ENCODE results near the gene TAF4.
"Not testable (repeated sequence)": the region's sequence is repeated elsewhere in the genome, so short reads cannot be mapped to it uniquely, and the experiment has no call there.

Gene TAF4, protein sequence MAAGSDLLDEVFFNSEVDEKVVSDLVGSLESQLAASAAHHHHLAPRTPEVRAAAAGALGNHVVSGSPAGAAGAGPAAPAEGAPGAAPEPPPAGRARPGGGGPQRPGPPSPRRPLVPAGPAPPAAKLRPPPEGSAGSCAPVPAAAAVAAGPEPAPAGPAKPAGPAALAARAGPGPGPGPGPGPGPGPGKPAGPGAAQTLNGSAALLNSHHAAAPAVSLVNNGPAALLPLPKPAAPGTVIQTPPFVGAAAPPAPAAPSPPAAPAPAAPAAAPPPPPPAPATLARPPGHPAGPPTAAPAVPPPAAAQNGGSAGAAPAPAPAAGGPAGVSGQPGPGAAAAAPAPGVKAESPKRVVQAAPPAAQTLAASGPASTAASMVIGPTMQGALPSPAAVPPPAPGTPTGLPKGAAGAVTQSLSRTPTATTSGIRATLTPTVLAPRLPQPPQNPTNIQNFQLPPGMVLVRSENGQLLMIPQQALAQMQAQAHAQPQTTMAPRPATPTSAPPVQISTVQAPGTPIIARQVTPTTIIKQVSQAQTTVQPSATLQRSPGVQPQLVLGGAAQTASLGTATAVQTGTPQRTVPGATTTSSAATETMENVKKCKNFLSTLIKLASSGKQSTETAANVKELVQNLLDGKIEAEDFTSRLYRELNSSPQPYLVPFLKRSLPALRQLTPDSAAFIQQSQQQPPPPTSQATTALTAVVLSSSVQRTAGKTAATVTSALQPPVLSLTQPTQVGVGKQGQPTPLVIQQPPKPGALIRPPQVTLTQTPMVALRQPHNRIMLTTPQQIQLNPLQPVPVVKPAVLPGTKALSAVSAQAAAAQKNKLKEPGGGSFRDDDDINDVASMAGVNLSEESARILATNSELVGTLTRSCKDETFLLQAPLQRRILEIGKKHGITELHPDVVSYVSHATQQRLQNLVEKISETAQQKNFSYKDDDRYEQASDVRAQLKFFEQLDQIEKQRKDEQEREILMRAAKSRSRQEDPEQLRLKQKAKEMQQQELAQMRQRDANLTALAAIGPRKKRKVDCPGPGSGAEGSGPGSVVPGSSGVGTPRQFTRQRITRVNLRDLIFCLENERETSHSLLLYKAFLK

DNA sequence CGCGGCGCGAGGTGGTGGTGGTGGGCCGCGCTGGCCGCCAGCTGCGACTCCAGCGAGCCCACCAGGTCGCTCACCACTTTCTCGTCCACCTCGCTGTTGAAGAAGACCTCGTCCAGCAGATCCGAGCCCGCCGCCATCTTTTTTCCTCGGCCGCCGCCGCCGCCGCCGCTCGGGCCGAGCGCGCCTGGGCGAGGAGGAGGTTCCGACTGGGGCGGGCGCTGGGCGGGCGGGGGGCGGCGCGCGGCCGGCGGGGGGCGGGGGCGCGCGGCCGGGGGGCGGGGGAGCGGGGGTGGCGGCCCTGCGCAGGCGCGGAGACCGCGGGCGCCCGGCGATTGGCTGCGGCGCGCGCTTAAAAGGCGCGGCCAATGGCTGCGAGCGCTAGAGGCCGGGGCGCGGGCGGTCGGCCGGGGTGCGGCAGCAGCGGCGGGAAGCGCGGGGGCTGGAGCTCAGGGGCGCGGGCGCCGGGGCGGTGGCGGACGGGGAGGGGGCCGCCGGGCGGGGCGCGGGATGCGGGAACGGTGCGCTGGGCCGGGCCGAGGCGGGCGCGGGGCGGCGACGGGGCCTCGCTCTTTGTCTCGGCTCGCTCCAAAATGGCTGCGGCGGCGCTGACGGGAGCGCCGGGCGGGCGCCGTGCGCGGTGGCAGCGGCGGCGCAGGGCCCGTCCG lies at the start of gene TAF4:
TAF4 (minus strand) TSS at position 208 of the 665 bp plus-strand sequence; CDS start at position 137, 71 bp downstream.
- peak; percentile 23 for DNase-seq

DNA sequence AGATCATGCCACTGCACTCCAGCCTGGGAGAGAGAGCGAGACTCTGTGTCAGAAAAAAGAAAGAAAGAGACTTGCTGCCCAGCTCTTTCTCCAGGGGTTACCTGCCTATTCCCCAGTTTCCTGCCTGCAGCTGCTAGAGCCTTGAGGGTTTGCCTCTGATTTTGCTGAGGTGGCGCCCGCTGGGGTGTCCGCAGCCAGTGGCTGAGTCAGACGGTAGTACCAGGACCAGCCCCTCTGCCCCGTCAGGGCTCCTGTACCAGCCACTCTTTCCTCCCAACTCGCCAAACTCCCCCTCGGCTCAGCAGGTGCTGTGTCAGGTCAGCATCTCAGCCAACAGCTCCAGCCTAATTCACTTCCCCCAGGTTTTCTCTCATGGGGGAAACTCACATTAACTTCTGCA lies 49.2 kb upstream of the TAF4 start:
- DNase-seq: no peak

DNA sequence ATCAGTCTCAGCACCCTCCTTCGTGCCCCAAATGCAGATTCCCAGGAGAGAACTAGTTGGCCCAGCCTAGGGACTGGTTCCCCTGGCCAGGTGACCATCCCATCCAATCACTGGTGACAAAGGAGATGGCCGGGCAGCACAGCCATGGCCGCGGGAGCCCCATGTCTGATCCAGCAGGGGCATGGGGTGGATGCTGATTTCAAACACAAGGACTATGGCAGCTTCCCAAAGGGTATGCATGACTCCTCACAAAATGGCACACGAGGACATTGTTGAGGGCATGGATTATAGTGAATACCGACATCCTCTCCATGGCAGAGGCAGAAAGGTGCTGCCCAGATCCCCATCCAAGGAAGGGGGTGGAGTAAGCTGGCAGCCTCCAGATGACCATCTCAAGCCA lies 46.7 kb upstream of the TAF4 start:
- no peak for DNase-seq

DNA sequence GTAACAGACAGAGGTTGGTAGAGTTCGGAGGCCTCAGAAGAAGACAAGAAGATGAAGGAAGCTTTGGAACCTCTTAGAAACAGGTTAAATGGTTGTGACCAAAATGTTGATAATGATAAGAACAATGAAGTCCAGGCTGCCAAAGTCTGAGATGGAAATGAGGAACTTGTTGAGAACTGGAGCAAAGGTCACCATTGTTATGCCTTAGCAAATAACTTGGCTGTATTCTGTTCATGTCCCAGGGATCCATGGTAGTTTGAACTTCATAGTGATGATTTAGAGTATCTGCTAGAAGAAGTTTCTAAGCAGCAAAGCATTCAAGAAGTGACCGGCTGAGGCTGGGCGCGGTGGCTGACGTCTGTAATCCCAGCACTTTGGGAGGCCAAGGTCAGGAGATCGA lies 45.5 kb upstream of the TAF4 start:
- DNase-seq: no peak

DNA sequence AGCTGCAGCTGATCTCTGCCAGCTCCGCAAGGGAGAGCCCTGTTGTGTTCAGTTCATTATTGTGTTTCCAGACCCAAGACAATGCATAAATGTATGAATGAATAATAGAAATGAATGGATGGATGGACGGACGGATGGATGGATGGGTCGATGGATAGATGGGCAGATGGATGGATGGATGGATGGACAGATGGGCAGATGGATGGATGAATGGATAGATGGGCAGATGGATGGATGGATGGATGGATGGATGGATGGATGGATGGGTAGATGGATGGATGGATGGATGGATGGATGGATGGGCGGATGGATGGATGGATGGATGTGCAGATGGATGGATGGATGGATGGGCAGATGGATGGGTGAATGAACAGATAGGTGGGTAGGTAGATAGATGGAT lies 39.9 kb upstream of the TAF4 start:
- DNase-seq: no peak

DNA sequence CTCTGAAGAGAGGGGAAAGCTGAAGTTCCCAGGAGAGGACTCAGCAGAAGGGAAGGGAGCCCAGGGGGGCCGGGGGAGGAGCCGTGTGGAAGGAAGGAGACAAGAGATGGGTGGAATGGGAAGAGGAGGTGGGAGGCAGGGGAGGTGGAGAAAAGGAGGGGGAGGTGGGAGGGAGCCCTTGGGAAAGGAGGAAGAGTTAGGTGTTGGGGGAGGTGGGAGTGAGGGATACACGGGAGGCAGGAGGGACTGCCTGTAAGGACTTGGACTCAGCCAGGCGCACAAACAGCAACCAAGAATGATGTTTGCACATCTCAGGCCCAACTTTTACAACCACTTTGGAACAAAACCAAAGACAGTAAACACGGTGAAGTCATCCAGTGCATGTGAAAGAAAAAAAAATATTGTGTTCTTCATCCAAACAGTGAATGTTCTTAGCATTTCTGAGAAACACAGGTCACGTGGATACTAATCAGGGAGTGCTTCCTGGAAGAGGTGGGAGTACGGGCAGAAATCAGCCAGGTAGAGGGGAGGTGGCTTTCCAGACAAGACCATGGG lies 39.2 kb upstream of the TAF4 start:
- no peak for DNase-seq

DNA sequence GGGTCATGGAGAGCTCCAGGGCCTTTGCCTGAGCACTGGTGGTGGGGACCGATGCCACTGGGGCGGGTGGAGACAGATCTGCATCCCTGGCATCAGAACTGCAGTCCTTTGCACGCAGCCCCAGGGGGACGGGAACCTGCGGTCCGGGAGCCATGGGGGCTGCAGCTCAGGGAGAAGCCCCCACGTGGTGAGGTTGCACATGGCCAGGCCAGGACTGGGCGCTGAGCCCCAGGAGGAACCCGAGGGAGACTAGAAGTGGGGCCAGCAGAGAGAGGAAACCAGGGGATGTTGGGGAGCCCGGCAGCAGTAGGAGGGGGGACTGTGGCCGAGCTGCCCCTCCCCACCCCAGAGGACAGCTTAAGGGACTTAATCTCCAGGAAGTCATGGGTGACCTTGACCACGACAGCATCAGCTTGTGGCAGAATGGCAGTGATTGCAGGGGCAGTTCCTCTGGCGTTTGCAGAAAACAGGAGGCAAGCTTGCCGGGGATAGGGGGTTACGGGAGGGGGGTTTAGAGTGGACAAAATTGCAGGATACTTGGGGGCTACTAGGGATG lies 38.6 kb upstream of the TAF4 start:
- no peak for DNase-seq

DNA sequence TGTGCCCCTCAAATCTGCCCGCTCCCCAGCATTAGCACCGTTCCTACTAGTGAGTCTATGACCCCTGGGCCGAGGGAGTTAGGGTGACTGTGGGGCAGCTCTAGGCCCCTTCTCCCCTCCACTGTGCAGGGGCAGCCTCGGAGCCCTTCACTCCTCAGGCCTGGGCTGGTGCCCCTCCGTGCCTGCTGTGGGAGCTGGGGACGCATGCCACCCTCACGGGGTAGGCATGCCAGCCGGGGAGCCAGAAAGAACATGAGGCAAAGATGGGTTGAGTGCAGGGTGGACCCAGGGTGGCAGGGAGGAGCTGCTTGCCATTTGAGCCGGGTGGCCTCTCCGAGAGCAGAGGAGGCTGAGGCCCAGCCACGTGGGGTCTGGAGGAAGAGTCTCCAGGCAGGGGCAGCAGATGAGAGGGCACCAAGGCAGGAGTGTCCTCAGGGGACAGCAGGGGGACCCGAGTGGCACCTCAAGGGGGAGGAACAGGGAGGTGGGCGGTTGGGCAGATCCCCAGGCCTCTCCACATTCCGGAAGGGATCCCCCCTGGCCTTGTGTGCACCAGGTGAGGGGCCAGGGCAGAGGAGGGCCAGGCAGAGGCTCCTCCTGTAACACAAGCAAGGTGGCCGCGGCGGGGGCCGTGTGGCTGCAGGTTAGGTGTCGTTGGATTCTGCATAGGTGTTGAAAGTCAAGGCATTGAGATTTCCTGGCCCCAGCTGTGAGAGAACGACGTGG lies 38.0 kb upstream of the TAF4 start:
- DNase-seq: no peak

DNA sequence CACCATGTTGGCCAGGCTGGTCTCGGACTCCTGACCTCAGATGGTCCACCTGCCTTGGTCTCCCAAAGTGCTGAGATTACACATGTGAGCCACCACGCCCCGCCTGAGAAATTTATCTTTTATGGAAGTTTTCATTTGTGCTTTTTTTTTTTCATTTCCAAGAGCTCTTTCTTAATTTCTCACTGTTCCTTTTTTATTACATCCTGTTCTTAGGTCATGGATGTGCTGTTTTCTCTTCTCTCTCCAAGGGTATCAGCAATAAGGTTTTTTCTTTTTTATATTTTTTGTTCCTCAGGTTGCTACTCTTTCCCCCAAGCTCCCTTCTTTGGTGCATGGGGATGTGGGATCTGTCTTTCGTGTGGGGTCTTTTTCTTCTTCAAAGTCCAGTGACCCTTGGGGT lies 35.4 kb upstream of the TAF4 start:
- DNase-seq: no peak

DNA sequence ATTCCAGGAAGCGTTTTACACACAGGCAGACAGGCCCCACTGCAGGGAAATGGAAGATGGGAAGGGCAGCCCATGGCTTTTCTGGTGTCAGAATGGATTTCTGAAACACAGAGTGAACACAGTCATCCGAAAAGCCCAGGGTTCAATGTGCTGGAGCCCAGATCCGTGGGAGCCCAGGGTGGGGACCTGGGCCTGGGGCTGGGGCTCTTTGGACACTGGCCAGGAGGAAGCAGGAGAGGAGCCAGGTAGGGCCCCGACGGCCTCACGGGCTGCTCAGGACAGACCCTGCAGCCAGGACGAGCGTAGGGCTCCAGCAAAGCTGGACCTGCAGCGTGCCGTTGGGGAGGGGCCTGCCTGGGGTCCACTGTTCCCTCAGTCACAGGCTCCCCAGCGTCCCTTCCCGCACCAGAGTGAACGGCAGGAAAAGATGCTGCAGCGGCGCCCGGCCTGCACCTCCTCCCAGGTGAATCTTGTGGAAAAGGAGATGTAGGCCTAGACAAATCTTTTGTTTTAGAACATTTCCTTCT lies 32.3 kb upstream of the TAF4 start:
- DNase-seq: no peak

DNA sequence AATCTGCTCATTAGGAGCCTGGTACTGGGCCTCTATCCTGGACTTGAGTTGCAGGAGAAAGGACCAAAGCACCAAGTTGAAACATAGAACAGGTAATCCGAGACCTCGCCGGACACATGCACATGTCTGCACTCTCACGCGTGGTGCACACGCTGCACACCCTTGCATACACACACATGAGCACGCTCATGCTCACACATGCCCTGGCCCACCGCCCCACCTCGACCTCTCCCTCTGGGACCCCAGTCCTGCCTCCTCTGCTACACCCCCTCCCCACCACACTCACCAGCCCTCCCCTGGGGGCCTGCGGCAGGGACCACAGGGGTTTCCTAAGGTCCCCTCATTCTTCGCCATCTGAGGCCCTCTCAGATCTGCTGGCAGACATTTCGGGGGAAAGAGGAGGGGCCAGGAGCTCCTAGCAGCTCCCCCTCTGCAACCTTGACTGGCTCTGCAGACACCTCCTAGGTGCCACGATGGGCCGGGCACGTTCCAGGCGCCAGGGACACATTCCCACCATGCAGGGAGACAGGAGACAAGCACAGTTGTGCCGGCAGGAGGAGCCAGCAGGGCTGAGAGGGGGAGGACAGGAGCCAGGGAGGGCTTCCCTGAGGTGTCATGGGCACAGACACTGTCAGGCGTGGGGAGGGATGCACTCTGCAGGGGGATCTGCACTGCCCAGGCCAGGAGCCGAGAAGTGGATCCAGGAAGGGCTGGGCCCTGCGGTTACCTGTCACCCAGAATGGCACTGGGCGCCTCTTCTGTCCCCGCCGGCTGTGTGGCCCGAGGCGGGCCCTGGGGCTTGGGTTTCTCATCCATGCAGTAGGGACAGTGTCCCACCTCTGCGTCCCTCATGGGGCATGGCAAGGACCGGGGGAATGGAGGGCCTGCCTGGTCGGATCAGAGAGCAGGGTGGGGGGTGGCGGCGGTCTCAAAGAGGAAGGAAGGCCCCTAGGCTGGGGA lies 31.0 kb upstream of the TAF4 start:
- DNase-seq: no peak

DNA sequence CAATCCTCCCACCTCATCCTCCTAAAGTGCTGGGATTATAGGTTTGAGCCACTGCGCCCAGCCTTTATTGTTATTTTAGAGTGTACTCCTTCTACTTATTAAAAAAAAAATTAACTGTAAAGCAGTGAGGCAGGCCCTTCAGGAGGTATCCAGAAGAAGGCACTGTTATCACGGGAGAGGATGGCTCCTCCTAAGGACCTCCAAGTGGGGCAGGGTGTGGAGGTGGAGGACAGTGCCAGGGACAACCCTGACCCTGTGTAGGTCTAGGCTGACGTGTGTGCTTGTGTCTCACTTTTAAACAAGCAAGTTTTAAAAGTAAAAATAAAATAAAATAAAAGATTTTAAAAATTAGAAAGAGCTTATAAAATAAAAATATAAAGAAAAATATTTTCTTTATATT lies 23.7 kb upstream of the TAF4 start:
- DNase-seq: no peak

DNA sequence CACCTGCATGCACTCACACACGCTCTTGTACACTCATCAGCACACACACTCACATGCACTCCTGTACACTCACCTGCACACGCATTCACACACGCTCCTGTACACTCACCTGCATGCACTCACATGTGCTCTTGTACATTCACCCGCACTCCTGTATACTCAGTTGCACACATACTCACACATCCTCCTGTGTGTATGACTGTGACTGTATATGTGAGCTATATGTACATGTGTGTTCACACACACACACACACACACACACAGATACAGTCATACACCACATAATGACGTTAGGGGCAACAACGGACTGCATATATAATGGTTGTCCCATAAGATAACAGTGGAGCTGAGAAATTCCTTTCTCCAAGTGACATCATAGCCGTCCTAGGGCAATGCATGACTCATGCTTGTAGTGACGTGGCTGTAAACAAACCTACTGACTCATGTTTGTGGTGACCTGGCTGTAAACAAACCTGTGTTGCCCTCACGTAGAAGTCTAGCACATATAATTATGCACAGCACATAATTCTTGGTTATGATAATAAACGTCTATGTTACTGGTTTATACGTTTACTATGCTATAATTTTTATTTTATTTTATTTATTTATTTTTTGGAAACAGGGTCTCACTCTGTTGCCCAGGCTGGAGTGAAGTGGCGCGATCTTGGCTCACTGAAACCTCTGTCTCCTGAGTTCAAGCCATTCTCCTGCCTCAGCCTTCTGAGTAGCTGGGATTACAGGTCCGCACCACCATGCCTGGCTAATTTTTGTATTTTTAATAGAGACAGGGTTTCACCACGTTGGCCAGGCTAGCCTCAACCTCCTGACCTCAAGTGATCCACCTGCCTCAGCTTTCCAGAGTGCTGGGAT lies 22.8 kb upstream of the TAF4 start:
- no peak for DNase-seq

DNA sequence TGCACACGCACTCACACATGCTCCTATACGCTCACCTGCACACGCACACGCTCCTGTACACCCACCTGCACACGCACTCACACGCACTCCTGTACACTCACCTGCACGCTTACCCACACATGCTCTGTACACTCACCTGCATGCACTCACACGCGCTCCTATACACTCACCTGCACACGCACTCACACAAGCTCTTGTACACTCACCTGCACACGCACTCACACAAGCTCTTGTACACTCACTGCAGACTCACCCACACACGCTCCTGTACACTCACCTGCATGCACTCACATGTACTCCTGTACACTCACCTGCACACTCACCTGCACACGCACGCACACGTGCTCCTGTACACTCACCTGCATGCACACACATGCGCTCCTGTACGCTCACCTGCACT lies 22.0 kb upstream of the TAF4 start:
- DNase-seq: no peak

DNA sequence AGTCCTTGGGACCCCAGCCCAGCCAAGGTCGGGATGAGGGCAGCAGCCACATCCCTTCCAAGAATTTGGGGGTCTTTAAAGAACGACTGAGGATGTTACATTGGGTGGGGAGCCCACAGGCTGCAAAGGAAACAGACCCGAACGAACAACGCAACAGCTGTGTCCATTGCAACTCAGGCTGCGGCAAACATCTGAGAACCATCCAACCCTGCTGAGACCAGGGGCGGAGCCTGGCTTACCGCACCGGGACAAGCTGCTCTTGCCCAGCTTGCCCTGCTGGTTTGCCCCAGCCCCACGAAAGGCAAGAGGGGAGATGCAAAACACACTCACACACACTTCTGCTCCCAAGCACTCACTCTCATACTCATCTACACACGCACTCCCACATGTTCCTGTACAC lies 21.5 kb upstream of the TAF4 start:
- DNase-seq: no peak

DNA sequence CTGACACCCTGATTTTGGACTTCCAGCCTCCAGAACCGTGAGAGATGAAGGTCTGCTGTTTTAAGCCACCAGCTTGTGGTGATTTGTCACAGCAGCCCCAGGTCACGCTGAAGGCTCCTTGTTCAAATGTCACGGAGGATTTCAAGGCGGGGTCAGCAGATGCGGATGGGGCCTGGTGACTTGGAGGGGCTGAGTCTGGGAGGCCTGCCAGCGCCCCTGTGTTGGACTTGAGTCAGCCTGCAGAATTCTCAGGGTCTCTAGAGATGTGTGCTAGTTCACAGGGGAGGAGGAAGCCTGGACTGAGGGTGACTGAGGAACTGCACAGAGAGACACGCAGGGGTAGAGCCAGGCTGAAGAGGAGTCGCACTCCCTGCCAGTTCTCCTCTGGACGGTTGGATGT lies 19.5 kb upstream of the TAF4 start:
- DNase-seq: no peak

DNA sequence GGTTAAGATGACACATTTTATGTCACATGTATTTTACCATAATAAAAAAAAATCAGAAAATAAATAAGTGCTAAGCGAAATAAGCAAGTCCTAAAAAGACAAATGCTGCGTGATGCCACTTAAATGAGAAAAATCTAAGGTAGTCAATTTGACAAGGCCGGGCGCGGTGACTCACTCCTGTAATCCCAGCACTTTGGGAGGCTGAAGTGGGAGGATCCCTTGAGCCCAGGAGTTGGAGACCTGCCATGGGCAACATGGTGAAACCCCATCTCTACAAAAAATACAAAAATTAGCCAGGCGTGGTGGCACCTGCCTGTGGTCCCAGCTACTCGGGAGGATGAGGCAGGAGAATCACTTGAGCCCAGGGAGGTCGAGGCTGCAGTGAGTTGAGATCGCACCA lies 18.5 kb upstream of the TAF4 start:
- DNase-seq: not testable (repeated sequence)

DNA sequence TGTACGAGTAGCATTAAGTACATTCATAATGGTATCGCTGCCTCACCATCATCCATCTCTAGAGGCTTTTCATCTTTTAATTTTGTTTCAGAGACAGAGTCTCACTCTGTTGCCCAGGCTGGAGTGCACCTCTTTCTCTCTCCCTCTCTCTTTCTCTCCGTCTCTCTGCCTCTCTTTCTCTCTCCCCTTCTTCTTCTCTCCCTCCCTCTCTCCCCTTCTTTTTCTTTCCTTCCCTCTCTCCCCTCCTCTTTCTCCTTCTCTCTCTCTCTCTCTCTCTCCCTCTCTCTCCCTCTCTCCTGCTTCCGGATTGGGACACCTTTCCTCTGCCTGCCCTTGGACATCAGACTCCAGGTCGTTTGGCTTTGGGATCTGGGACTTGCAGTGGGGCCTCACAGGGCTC lies 17.6 kb upstream of the TAF4 start:
- DNase-seq: no peak

DNA sequence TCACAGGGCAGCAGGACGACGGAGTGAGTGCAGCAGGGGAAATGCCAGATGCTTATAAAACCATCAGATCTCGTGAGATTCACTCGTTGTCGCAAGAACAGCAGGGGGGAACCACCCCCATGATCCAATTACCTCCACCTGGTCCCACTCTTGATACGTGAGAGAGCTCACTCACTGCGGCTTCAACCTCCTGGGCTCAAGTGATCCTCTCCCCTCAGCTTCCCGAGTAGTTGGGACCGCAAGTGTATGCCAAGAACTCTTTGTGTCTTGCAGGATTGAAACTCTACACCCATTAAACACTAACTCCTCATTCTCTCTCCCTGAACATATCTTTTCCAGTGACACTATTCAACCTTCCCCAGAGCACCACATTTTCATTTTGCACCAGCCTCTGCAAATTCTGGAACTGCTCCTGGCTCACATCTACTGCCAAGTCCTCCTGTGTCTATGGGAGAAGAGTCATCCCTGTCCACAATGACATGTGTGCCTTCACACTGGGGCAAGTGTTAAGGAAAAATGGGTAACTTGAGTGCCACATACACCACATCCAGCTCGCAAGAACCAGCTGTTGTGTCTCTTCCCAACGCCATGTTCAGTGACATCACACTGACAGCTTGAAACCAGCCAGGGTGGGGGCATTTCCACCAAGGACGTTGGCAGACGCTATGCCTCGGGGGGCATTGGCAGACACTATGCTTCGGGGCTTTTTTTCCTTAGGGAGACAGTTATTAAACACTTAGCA lies 14.7 kb upstream of the TAF4 start:
- DNase-seq: no peak

All from DMS153 (cell line).